ENCODE measurements around the gene PRKAR2B.
"Not testable (repeated sequence)": the region's sequence is repeated elsewhere in the genome, so short reads cannot be mapped to it uniquely, and the experiment has no call there.

The PRKAR2B gene

DNA sequence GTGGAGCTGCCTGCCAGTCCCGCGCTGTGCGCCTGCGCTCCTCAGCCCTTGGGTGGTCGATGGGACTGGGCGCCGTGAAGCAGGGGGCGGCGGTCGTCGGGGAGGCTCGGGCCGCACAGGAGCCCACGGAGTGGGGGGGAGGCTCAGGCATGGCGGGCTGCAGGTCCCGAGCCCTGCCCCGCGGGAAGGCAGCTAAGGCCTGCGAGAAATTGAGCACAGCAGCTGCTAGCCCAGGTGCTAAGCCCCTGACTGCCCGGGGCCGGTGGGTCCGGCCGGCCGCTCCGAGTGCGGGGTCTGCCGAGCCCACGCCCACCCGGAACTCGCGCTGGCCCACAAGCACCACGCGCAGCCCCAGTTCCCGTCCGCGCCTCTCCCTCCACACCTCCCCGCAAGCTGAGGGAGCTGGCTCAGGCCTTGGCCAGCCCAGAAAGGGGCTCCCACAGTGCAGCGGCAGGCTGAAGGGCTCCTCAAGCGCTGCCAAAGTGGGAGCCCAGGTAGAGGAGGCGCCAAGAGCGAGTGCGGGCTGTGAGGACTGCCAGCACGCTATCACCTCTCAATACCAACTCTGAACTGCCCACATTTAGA, 2.1 kb upstream of the PRKAR2B start:
- not testable (repeated sequence) for H2AK5ac ChIP-seq (ENCODE audit: low read depth, low read length); H3K4me1 ChIP-seq (ENCODE audit: control insufficient read depth in 2 of 2, insufficient read depth in 1 of 2, low read depth in 1 of 2, low read length in 2 of 2); H3K27me3 ChIP-seq (ENCODE audit: control insufficient read depth in 3 of 3, insufficient read depth in 3 of 3, low read depth in 1 of 3, low read length in 3 of 3); H2AFZ ChIP-seq (ENCODE audit: low read length); H3K4ac ChIP-seq (ENCODE audit: low read length); H3K4me2 ChIP-seq (ENCODE audit: insufficient read depth, low read length, poor library complexity, severe bottlenecking); DNase-seq (ENCODE audit: low spot score); H3K14ac ChIP-seq (ENCODE audit: low read length); H3K18ac ChIP-seq (ENCODE audit: low read length); H4K8ac ChIP-seq (ENCODE audit: low read depth, low read length); H3K36me3 ChIP-seq (replicated peaks in 1 of 2; ENCODE audit: control insufficient read depth in 2 of 2, insufficient read depth in 2 of 2, low read length in 2 of 2); H4K91ac ChIP-seq (ENCODE audit: low read depth, low read length, poor library complexity); H3K9me3 ChIP-seq (replicated peaks in 1 of 2; ENCODE audit: control insufficient read depth in 2 of 2, insufficient read depth in 1 of 2, low read depth in 1 of 2, low read length in 2 of 2); H3K4me3 ChIP-seq (ENCODE audit: low read length in 2 of 2); H3K9ac ChIP-seq (ENCODE audit: low read depth, low read length, poor library complexity); H2BK15ac ChIP-seq (ENCODE audit: low read length); H3K27ac ChIP-seq (replicated peaks; ENCODE audit: low read length); H2BK120ac ChIP-seq (ENCODE audit: low read depth, low read length); H2BK5ac ChIP-seq (ENCODE audit: low read length); H3K79me1 ChIP-seq (ENCODE audit: low read depth, low read length); H2BK12ac ChIP-seq (ENCODE audit: low read length)
- peak overlapping the region; percentile 69 for H3K23ac ChIP-seq (ENCODE audit: low read depth, low read length, poor library complexity)
- no CpG with 5 or more reads among the region's 43 CpGs for WGBS, 2 donors (ENCODE audit: extremely low coverage in 2 of 2, insufficient read length in 2 of 2, insufficient replicate concordance in 1 of 2)

DNA sequence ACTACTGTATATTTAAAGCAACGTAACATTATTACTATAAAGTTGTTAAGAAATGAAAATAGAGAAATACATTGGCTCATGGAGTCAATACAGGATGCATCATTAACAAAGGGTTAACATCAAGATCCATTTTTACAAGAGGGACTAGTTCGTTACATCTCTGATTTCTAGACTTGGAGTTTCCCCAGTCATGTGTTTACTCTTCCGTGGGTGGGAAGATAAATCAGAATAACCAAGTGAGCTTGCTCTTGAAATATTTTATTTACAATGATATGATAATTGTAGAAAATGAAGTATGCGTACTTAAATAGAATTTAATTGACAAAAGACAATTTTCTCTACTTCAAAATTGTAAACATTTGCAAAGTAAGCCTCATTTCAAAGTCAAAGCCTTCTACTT, 1.0 kb upstream of the PRKAR2B start:
- Histone ChIP-seq H3K4me1 (ENCODE audit: control insufficient read depth in 2 of 2, insufficient read depth in 1 of 2, low read depth in 1 of 2, low read length in 2 of 2) (peaks cover 3 to 7% of the 10 kb centered on the region in 2 donors), H3K79me1 (ENCODE audit: low read depth, low read length) (peaks cover 2% of the 10 kb centered on the region), H4K8ac (ENCODE audit: low read depth, low read length) (no peak overlapping the region), H3K4me2 (ENCODE audit: insufficient read depth, low read length, poor library complexity, severe bottlenecking) (no peak overlapping the region), H2AFZ (ENCODE audit: low read length) (peak overlapping the region; percentile 95), H2BK12ac (ENCODE audit: low read length) (no peak overlapping the region), H3K4ac (ENCODE audit: low read length) (no peak overlapping the region), H3K27ac (replicated peaks; ENCODE audit: low read length) (no peak overlapping the region), H4K91ac (ENCODE audit: low read depth, low read length, poor library complexity) (no peak overlapping the region), H3K23ac (ENCODE audit: low read depth, low read length, poor library complexity) (no peak overlapping the region), H3K4me3 (ENCODE audit: low read length in 2 of 2) (no peak overlapping the region), H3K18ac (ENCODE audit: low read length) (no peak overlapping the region), H3K36me3 (replicated peaks in 1 of 2; ENCODE audit: control insufficient read depth in 2 of 2, insufficient read depth in 2 of 2, low read length in 2 of 2) (no peaks in the 10 kb centered on the region), H2BK5ac (ENCODE audit: low read length) (no peak overlapping the region), H3K9ac (ENCODE audit: low read depth, low read length, poor library complexity) (no peak overlapping the region), H2AK5ac (ENCODE audit: low read depth, low read length) (no peak overlapping the region), H3K27me3 (ENCODE audit: control insufficient read depth in 3 of 3, insufficient read depth in 3 of 3, low read depth in 1 of 3, low read length in 3 of 3) (no peaks in the 10 kb centered on the region), H2BK120ac (ENCODE audit: low read depth, low read length) (no peak overlapping the region), H2BK15ac (ENCODE audit: low read length) (no peak overlapping the region), H3K14ac (ENCODE audit: low read length) (no peak overlapping the region), H3K9me3 (replicated peaks in 1 of 2; ENCODE audit: control insufficient read depth in 2 of 2, insufficient read depth in 1 of 2, low read depth in 1 of 2, low read length in 2 of 2) (no peaks in the 10 kb centered on the region)
- WGBS, 2 donors (ENCODE audit: extremely low coverage in 2 of 2, insufficient read length in 2 of 2, insufficient replicate concordance in 1 of 2) = no CpG with 5 or more reads among the region's 4 CpGs
- DNase-seq (ENCODE audit: low spot score) = no peak

DNA sequence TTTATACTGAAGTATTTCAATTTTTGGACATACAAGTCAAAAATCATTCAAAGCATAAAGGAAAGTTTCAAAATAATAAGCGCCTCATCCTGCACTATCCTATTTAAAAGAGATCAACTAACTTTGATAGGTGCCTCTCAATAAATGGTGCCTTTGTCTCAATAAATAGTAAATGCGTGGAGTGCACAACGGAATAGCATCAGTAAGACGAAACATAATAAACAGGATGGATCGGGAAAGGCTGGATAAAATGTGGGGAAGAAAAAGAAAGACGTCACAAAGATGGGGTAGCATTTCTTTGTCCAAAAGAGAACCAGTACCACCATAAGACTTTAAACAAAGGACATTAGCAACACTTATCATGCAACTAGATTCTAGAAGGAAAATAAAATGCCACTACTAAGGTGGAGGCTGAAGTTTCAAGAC, 571 bp upstream of the PRKAR2B start:
- WGBS, 2 donors (ENCODE audit: extremely low coverage in 2 of 2, insufficient read length in 2 of 2, insufficient replicate concordance in 1 of 2) = no CpG with 5 or more reads among the region's 6 CpGs

DNA sequence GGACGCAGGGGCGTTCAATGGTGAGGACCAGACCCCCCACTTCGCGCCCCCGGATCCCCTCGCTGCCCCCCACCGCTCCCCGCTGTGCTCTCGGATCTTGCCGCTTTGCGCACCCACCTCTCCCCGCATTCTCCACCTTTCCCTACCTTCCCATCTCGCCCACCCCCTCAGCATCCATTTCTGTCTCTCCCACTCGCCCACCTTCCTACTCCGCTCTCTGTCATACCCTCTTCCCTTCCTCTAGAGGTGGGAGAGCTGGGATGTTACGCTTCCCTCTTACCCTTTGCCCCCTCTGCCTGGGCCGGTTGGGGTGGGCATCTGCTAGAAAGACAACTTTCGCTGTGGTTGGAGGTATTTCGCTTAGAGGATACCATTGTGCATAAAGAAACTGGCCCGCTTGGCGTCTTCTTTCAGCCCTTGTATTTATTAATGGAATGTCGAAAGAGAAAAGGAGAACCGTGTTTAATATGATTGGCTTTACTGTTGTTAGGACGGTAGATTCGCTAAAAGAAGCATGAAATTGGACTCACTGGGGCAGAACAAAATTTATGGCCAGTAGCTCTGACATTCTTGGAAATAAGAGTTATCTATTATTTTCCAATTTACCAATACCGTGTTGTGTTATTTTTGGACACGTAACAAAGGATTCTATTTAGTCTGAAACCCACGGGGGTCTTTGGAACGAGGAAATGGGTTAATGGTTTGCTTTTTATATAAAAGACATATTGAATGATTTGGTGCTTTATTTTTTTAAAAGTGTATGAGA, 873 bp downstream of the PRKAR2B start:
- Histone ChIP-seq H3K36me3 (replicated peaks in 1 of 2; ENCODE audit: control insufficient read depth in 2 of 2, insufficient read depth in 2 of 2, low read length in 2 of 2) (no peaks in the 10 kb centered on the region), H2BK120ac (ENCODE audit: low read depth, low read length) (no peak overlapping the region), H3K4me3 (ENCODE audit: low read length in 2 of 2) (peak overlapping the region; percentile 93 to 100), H3K14ac (ENCODE audit: low read length) (peak overlapping the region; percentile 75), H3K9me3 (replicated peaks in 1 of 2; ENCODE audit: control insufficient read depth in 2 of 2, insufficient read depth in 1 of 2, low read depth in 1 of 2, low read length in 2 of 2) (no peaks in the 10 kb centered on the region), H3K9ac (ENCODE audit: low read depth, low read length, poor library complexity) (peak overlapping the region; percentile 95), H2AK5ac (ENCODE audit: low read depth, low read length) (peak overlapping the region; percentile 45), H3K23ac (ENCODE audit: low read depth, low read length, poor library complexity) (peak overlapping the region; percentile 93), H3K27ac (replicated peaks; ENCODE audit: low read length) (peak overlapping the region; percentile 90), H3K79me1 (ENCODE audit: low read depth, low read length) (peaks cover 2% of the 10 kb centered on the region), H3K4me2 (ENCODE audit: insufficient read depth, low read length, poor library complexity, severe bottlenecking) (peak overlapping the region; percentile 67), H4K91ac (ENCODE audit: low read depth, low read length, poor library complexity) (no peak overlapping the region), H3K18ac (ENCODE audit: low read length) (peak overlapping the region; percentile 96), H3K4me1 (ENCODE audit: control insufficient read depth in 2 of 2, insufficient read depth in 1 of 2, low read depth in 1 of 2, low read length in 2 of 2) (peaks cover 3 to 7% of the 10 kb centered on the region in 2 donors), H2AFZ (ENCODE audit: low read length) (peak overlapping the region; percentile 98), H2BK15ac (ENCODE audit: low read length) (peak overlapping the region; percentile 93), H3K27me3 (ENCODE audit: control insufficient read depth in 3 of 3, insufficient read depth in 3 of 3, low read depth in 1 of 3, low read length in 3 of 3) (no peaks in the 10 kb centered on the region), H2BK5ac (ENCODE audit: low read length) (peak overlapping the region; percentile 88), H2BK12ac (ENCODE audit: low read length) (no peak overlapping the region), H4K8ac (ENCODE audit: low read depth, low read length) (no peak overlapping the region), H3K4ac (ENCODE audit: low read length) (no peak overlapping the region)
- DNase-seq (ENCODE audit: low spot score) = peak; percentile 35
- no CpG with 5 or more reads among the region's 29 CpGs for WGBS, 2 donors (ENCODE audit: extremely low coverage in 2 of 2, insufficient read length in 2 of 2, insufficient replicate concordance in 1 of 2)

More for the DNA sequence above, 571 bp upstream of the PRKAR2B start:
- Histone ChIP-seq H3K4ac (ENCODE audit: low read length) (no peak overlapping the region), H3K4me2 (ENCODE audit: insufficient read depth, low read length, poor library complexity, severe bottlenecking) (peak overlapping the region; percentile 68), H3K18ac (ENCODE audit: low read length) (peak overlapping the region; percentile 86), H3K23ac (ENCODE audit: low read depth, low read length, poor library complexity) (no peak overlapping the region), H2BK15ac (ENCODE audit: low read length) (no peak overlapping the region), H3K79me1 (ENCODE audit: low read depth, low read length) (peaks cover 2% of the 10 kb centered on the region), H2AFZ (ENCODE audit: low read length) (peak overlapping the region; percentile 95), H3K14ac (ENCODE audit: low read length) (no peak overlapping the region), H3K27me3 (ENCODE audit: control insufficient read depth in 3 of 3, insufficient read depth in 3 of 3, low read depth in 1 of 3, low read length in 3 of 3) (no peaks in the 10 kb centered on the region), H2BK5ac (ENCODE audit: low read length) (no peak overlapping the region), H4K91ac (ENCODE audit: low read depth, low read length, poor library complexity) (no peak overlapping the region), H3K4me3 (ENCODE audit: low read length in 2 of 2) (peak overlapping the region; percentile 5 to 93), H2AK5ac (ENCODE audit: low read depth, low read length) (no peak overlapping the region), H3K36me3 (replicated peaks in 1 of 2; ENCODE audit: control insufficient read depth in 2 of 2, insufficient read depth in 2 of 2, low read length in 2 of 2) (no peaks in the 10 kb centered on the region), H2BK12ac (ENCODE audit: low read length) (peak overlapping the region; percentile 17), H3K9me3 (replicated peaks in 1 of 2; ENCODE audit: control insufficient read depth in 2 of 2, insufficient read depth in 1 of 2, low read depth in 1 of 2, low read length in 2 of 2) (no peaks in the 10 kb centered on the region), H2BK120ac (ENCODE audit: low read depth, low read length) (no peak overlapping the region), H3K27ac (replicated peaks; ENCODE audit: low read length) (peak overlapping the region; percentile 44), H3K4me1 (ENCODE audit: control insufficient read depth in 2 of 2, insufficient read depth in 1 of 2, low read depth in 1 of 2, low read length in 2 of 2) (peaks cover 3 to 7% of the 10 kb centered on the region in 2 donors), H3K9ac (ENCODE audit: low read depth, low read length, poor library complexity) (no peak overlapping the region), H4K8ac (ENCODE audit: low read depth, low read length) (no peak overlapping the region)
- DNase-seq (ENCODE audit: low spot score) = no peak
